Measurements from ENCODE around the gene TCF23.

Gene TCF23

GRCh38 chr2:27152102-27152795 lies 3.4 kb downstream of the TCF23 start:
- TF ChIP-seq CTCF (IDR thresholded peaks at IDR 0.05; ENCODE audit: borderline replicate concordance, insufficient read depth, low read depth, low read length) = no peak

DNA sequence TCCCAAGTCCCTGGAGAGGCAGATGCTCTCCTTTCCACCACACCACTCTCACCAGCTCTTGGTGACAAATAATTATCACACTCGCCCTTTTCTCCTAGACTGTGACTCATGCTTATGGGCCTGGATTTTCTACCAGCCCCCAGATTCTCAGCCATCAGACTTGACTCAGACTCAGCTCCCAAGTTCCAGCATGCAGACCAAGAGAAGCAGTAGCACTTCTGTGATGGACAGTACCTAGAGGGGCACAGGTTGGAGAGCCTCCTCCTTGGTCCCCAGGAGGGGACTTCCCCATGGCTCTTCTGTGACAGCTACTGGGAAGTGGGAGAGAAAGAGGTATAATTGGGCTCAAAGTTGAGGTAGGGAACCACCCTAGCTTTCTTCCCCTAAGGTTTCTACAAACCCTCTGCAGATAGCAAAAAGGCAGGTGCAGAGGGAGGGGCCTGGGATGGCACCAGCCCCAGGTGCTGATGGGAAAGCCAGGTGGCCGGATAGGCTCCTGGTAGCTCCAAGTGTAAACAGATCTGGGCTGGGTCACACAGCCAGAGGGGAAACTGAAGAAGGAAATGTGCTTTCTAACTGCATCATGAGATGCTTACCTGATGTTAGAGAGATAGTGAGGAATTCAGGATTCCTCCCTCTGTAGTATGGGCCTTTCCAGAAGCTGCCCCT lies 4.1 kb downstream of the TCF23 start:
- no peak overlapping the region for H3K4me3 ChIP-seq (ENCODE audit: low read depth, low read length)
- no peak for TF ChIP-seq CTCF (IDR thresholded peaks at IDR 0.05; ENCODE audit: borderline replicate concordance, insufficient read depth, low read depth, low read length)

More at GRCh38 chr2:27152102-27152795, 3.4 kb downstream of the TCF23 start:
- no peak overlapping the region for H3K4me3 ChIP-seq (ENCODE audit: low read depth, low read length)

GRCh38 chr2:27154488-27154887 lies 5.7 kb downstream of the TCF23 start:
- TF ChIP-seq CTCF (IDR thresholded peaks at IDR 0.05; ENCODE audit: borderline replicate concordance, insufficient read depth, low read depth, low read length) = no peak
- no peak overlapping the region for H3K4me3 ChIP-seq (ENCODE audit: low read depth, low read length)

DNA sequence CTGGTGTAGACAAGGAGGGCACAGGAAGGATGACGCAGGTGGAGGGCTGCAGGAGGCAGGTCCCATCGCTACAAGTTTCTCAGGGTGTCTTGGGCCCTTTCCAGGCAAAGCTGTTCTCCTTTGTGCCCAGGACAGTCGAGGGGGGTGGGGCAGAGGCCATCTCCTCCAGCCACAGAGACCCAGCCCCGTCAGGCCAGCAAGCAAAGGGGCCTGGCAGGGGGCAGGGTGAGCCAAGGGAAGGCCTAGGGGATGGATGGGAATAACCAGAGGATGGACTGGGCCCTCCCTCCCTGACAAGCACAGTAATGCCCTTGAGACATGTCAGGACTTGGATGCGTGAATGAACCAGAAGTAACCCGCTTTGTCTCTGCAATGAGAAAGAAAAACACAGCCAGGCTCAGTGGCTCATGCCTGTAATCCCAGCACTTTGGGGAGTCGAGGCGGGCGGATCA lies 6.3 kb downstream of the TCF23 start:
- no peak for TF ChIP-seq CTCF (IDR thresholded peaks at IDR 0.05; ENCODE audit: borderline replicate concordance, insufficient read depth, low read depth, low read length)

GRCh38 chr2:27158468-27158867 lies 9.7 kb downstream of the TCF23 start:
- no peak overlapping the region for H3K4me3 ChIP-seq (ENCODE audit: low read depth, low read length)
- no peak for TF ChIP-seq CTCF (IDR thresholded peaks at IDR 0.05; ENCODE audit: borderline replicate concordance, insufficient read depth, low read depth, low read length)

More for the DNA sequence above, 6.3 kb downstream of the TCF23 start:
- H3K4me3 ChIP-seq (ENCODE audit: low read depth, low read length) = no peak overlapping the region

GRCh38 chr2:27159271-27159670 lies 10.5 kb downstream of the TCF23 start:
- no peak overlapping the region for H3K4me3 ChIP-seq (ENCODE audit: low read depth, low read length)
- no peak for TF ChIP-seq CTCF (IDR thresholded peaks at IDR 0.05; ENCODE audit: borderline replicate concordance, insufficient read depth, low read depth, low read length)

GRCh38 chr2:27160191-27160590 lies 11.4 kb downstream of the TCF23 start:
- no peak for TF ChIP-seq CTCF (IDR thresholded peaks at IDR 0.05; ENCODE audit: borderline replicate concordance, insufficient read depth, low read depth, low read length)
- H3K4me3 ChIP-seq (ENCODE audit: low read depth, low read length) = no peak overlapping the region
